ENCODE measurements around the gene RADX.

- TF ChIP-seq CTCF (IDR thresholded peaks at IDR 0.05), result no peak
- TF ChIP-seq POLR2A (IDR thresholded peaks at IDR 0.05), result no peak
These were observed 26.3 kb upstream of the RADX start for GRCh38 chrX:106585478-106585877.

All from esophagus squamous epithelium (tissue), 4 donors.